ENCODE data around the gene RPL14.

- TF ChIP-seq, protein P1, sequence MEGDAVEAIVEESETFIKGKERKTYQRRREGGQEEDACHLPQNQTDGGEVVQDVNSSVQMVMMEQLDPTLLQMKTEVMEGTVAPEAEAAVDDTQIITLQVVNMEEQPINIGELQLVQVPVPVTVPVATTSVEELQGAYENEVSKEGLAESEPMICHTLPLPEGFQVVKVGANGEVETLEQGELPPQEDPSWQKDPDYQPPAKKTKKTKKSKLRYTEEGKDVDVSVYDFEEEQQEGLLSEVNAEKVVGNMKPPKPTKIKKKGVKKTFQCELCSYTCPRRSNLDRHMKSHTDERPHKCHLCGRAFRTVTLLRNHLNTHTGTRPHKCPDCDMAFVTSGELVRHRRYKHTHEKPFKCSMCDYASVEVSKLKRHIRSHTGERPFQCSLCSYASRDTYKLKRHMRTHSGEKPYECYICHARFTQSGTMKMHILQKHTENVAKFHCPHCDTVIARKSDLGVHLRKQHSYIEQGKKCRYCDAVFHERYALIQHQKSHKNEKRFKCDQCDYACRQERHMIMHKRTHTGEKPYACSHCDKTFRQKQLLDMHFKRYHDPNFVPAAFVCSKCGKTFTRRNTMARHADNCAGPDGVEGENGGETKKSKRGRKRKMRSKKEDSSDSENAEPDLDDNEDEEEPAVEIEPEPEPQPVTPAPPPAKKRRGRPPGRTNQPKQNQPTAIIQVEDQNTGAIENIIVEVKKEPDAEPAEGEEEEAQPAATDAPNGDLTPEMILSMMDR (IDR thresholded peaks at IDR 0.05) = no peak
- TF ChIP-seq POLR2A (IDR thresholded peaks at IDR 0.05) = no peak
Observed at GRCh38 chr3:40487172-40487571, 30.0 kb downstream of the RPL14 start.
